ENCODE results near the gene LHFPL4. TPM values are rescaled to one million over a fixed set of nuclear protein-coding genes. Genes with fewer than 3 reads are reported as not detected.
"Not testable (repeated sequence)": the region's sequence is repeated elsewhere in the genome, so short reads cannot be mapped to it uniquely, and the experiment has no call there.

Gene LHFPL4
- total RNA-seq, 1 donor from 2014 or later: not detected

DNA sequence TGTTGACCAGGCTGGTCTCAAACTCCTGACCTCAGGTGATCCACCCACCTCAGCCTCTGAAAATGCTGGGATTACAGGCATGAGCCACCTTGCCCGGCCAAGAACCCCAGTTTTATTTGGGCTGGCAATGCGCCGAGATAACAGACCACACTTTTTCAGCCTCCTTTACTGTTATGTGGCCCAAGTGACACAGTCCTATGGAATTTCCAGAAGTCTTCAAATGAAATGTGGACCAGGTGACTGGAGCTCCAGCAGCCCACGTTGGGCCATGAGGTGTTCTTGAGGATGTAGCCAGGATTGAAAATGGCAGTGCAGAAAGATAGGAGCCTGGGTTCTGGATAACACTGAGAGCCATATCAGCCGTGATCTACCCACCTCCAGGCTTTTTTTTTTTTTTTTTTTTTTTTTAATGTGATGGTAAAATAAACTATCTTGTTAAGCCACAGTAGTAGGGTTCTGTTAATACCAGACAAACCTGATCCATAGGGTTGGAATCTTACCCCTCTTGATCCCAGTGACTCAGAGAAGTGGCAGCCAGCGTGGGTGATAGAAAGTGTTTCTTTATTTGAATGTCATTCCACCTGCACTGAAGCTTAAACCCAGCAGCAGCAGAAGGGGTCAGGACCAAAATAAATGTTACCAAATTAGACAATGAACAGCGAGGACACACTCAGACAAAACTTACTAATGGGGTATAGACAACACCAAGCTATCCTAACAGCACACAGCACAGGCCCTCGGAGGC lies 55.6 kb downstream of the LHFPL4 start:
- no peak overlapping the region for H3K27ac ChIP-seq
- DNase-seq: no peak
- ATAC-seq: no peak
- H3K36me3 ChIP-seq: no peaks in the 10 kb centered on the region
- intact Hi-C loops (cut with DNase I): no loop called here
- peaks cover 9% of the 10 kb centered on the region for H3K4me1 ChIP-seq
- no peak overlapping the region for H3K4me3 ChIP-seq
- TF ChIP-seq, protein P1, sequence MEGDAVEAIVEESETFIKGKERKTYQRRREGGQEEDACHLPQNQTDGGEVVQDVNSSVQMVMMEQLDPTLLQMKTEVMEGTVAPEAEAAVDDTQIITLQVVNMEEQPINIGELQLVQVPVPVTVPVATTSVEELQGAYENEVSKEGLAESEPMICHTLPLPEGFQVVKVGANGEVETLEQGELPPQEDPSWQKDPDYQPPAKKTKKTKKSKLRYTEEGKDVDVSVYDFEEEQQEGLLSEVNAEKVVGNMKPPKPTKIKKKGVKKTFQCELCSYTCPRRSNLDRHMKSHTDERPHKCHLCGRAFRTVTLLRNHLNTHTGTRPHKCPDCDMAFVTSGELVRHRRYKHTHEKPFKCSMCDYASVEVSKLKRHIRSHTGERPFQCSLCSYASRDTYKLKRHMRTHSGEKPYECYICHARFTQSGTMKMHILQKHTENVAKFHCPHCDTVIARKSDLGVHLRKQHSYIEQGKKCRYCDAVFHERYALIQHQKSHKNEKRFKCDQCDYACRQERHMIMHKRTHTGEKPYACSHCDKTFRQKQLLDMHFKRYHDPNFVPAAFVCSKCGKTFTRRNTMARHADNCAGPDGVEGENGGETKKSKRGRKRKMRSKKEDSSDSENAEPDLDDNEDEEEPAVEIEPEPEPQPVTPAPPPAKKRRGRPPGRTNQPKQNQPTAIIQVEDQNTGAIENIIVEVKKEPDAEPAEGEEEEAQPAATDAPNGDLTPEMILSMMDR (IDR thresholded peaks at IDR 0.05): no peak
- no peaks in the 10 kb centered on the region for H3K9me3 ChIP-seq
- H3K27me3 ChIP-seq: peaks cover 27% of the 10 kb centered on the region

DNA sequence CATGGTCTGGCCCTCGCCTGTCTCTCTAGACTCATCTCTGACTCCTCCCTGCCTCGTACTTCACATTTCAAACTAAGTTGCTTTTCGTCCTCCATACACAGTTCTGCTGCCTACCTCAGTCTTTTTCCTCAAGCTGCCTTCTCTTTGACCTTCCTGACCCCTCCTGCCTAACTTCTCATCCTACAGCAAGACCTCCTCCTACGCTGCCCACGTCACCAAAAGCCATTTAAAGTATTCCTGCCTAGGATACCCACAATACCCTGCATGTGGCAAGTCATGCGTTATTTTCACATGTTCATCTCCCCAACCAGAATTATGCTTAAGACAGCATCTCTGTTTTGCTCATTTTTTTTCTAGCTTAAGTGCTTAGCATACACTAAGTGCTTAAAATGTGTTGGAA lies 56.7 kb downstream of the LHFPL4 start:
- H3K36me3 ChIP-seq: no peaks in the 10 kb centered on the region
- no peaks in the 10 kb centered on the region for H3K9me3 ChIP-seq
- no peak overlapping the region for H3K27ac ChIP-seq
- no peak for DNase-seq
- H3K4me3 ChIP-seq: no peak overlapping the region
- no peak for ATAC-seq
- peaks cover 9% of the 10 kb centered on the region for H3K4me1 ChIP-seq
- TF ChIP-seq, protein P1 (IDR thresholded peaks at IDR 0.05): no peak
- intact Hi-C loops (cut with DNase I): no loop called here
- H3K27me3 ChIP-seq: peaks cover 24% of the 10 kb centered on the region

DNA sequence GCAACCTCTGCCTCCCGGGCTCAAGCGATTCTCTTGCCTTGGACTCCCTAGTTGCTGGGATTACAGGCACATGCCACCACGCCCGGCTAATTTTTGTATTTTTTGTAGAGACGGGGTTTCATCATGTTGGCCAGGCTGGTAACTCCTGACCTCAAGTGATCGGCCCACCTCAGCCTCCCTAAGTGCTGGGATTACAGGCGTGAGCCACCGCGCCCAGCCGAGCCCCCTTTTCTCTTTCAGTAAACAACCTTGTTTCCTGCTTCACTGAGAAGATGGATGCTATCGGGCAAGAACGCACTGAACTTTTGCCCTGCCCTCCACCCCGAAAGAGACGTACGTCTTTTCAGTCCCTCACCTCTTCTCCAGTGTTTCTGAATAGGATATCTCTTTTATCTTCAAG lies 59.6 kb downstream of the LHFPL4 start:
- DNase-seq; H3K27me3 ChIP-seq; ATAC-seq; H3K4me1 ChIP-seq; H3K4me3 ChIP-seq; H3K9me3 ChIP-seq; H3K36me3 ChIP-seq; intact Hi-C loops (cut with DNase I); H3K27ac ChIP-seq: not testable (repeated sequence)

DNA sequence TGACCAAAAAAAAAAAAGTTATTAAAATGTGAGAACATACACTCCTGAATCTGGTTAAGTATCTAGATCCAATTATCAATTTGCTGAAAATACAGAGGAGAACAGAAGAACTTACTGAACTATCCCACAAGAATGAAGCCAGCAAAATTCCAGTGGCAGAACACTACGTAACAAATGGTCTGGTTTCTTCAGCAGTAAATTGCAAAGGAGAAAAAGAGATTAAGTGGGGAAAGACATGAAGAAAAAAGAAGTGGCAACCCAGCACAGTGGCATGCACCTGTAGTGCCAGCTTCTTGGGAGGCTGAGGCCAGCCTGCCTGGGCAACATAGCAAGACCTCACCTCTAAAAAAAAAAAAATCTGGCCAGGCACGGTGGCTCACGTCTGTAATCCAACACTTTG lies 62.1 kb downstream of the LHFPL4 start:
- intact Hi-C loops (cut with DNase I): no loop called here
- DNase-seq: no peak

DNA sequence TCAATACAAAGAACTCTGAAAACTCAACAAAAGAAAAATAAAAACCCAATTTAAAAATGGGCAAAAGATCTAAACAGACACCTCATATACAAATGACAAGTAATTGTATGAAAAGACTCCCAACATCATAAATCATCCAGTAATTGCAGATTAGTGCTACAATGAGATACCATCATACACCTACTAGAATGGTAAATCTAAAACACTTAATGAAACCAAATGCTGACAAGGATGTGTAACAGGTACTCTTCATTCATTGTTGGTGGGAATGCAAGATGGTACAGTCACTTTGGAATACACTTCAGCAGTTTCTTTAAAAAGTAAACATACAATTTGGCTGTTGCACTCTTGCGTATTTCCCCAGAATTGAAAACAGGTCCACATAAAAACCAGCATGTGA lies 68.4 kb downstream of the LHFPL4 start:
- intact Hi-C loops (cut with DNase I): no loop called here
- no peaks in the 10 kb centered on the region for H3K9me3 ChIP-seq
- no peak overlapping the region for H3K27ac ChIP-seq
- H3K27me3 ChIP-seq: no peaks in the 10 kb centered on the region
- TF ChIP-seq, protein P1 (IDR thresholded peaks at IDR 0.05): no peak
- DNase-seq: no peak
- peaks cover 40% of the 10 kb centered on the region for H3K36me3 ChIP-seq
- no peak overlapping the region for H3K4me3 ChIP-seq
- no peaks in the 10 kb centered on the region for H3K4me1 ChIP-seq
- no peak for ATAC-seq

More for the DNA sequence above, 62.1 kb downstream of the LHFPL4 start:
- Histone ChIP-seq H3K9me3 (no peaks in the 10 kb centered on the region), H3K27ac (no peak overlapping the region), H3K36me3 (no peaks in the 10 kb centered on the region), H3K27me3 (no peaks in the 10 kb centered on the region), H3K4me3 (no peak overlapping the region), H3K4me1 (no peaks in the 10 kb centered on the region)
- ATAC-seq: no peak
- TF ChIP-seq, protein P1 (IDR thresholded peaks at IDR 0.05): no peak

DNA sequence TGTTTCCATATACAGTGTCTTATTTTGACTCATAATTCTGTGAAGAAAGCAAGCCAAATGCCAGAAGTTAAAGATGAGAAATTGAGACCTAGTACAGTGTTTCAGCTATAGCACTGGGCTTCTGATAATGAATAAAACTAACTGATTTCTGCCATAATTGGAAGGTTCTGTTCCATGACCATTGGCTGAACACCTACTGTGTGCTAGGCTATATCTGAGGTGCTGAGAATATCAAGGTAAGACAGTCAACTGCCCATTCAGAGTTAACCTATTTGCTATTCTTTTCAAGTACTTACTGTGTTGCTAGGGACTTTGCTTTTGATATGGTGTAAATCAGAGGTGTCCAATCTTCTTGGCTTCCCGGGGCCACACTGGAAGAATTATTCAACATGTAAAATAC lies 73.4 kb downstream of the LHFPL4 start:
- ATAC-seq (no peak), DNase-seq (no peak)
- no peak overlapping the region for H3K27ac ChIP-seq
- intact Hi-C loops (cut with DNase I): no loop called here
- H3K36me3 ChIP-seq: peaks cover 87% of the 10 kb centered on the region
- H3K4me1 ChIP-seq: no peaks in the 10 kb centered on the region
- H3K9me3 ChIP-seq: no peaks in the 10 kb centered on the region
- TF ChIP-seq, protein P1 (IDR thresholded peaks at IDR 0.05): no peak
- no peaks in the 10 kb centered on the region for H3K27me3 ChIP-seq
- no peak overlapping the region for H3K4me3 ChIP-seq
